NCI-H2171 treated with DMSO at 0.1 percent for 48 hours (cell line): ENCODE results near the gene QARS1.

Source experiments
- DNase-seq: peaks from one replicate; lab custom pipeline; 2025; lab: John Stamatoyannopoulos, UW

QARS1 gene

DNA sequence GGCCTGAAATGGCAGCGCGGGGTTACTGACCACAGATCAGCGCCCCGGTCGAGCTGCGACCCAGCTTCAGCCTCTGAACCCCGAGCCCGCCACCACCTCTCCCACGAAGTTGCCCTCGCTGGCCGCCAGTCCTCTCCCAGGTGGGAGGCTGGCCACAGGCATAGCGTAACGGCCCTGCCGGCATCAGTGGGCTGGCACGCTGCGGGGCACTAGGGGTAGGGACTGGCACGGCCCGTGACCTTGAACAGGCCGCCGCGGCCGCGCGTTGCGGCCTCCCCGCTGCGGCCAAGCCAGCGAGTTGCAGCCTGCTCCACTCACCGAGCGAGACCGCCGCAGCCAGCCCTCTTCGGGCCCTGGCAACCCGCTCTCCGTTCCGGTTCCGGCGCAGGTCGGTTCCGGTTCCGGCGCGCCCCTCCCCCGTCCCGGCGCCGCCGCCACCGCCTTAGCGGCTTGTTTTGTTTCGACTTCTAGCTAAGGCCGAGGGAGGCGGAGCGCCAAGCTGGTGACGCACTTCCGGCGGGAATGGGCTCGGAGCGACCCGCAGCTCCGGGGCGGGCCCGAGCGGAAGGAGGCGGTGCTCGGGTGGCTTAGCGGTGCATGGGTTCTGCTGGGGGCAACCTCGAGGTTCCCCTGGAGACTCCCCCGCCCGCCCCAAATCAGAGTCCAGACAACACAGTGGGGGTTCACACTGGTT, 16.0 kb upstream of the QARS1 start, which contains the start of gene USP19:
Gene USP19, minus strand, starts transcription at position 386 of the 694 bp plus-strand sequence. CDS start 1,678 bp downstream, outside the sequence.
- DNase-seq = peak; percentile 73

DNA sequence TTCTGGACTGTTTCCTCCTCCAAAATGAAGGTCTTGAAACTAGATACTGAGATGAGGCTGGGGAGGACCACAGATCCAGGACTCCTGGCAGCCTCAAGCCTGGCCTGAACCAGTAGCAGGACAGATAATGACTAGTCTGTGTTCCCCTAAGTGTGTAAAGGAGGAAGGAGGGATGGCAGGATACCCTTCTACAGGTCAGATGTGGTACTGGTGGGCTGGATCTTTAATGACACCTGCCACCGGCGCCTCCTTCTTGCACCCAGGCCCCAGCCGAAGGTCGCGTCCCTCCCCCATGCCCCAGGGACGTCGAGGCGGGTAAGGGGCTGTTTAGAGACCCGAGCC, 15.5 kb upstream of the QARS1 start:
- no peak for DNase-seq

DNA sequence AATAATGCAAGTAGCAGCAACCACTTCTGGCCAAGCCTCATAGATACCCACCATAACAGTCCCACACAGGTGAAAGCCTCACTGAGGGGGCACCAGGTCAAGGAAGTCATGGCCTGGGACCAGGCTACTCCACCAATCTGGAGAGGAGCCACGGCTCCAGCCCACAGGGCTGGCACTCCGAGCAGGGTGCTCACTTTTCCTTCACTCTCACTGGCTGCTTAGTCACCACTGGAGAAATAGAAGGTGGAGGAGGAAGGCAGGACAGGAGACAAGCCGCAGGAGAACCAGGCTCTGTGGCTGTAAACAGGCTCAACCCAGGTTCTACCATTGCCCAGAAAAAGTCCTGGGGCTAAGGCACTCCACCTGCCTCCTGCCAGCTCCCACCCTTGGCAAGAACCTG, 14.9 kb upstream of the QARS1 start:
- no peak for DNase-seq

DNA sequence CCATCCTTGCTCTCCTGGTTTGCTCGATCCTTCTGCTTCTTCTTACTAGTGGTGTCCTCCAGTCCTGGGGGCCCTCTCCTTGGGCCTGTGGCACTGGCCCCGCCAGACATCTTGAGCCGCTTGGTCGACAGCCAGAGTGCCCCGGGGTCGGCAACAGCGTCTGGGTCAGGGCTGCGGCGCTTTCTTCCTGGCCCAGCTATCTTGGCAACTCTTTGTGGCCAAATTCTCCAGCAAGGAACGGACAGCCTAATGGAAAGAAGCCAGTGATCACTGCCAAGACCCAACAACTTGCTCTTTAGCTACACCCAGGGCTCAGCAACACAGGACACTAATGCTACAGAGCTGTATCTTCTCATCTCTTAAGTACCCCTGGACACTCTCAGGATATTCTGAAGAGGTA, 14.5 kb upstream of the QARS1 start:
- no peak for DNase-seq

DNA sequence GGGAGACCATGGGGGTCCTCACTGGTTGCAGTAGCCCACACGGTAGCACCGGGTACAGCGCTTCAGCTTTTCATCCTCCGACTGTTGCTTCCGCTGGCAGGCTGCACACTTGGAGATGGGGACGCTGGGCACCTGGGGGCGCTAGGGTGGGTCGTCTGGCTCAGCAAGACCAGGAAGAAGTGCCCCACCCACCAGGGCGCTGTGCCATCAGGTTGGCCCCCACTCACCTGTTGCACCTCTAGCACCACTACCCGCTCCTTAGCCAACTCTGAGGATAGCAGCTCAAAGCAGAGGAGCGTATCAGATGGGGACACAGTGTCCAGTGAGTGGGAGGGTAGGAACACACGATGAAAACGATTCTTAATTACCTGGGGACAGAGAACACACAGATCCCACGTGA, 7.7 kb upstream of the QARS1 start:
- DNase-seq = no peak

DNA sequence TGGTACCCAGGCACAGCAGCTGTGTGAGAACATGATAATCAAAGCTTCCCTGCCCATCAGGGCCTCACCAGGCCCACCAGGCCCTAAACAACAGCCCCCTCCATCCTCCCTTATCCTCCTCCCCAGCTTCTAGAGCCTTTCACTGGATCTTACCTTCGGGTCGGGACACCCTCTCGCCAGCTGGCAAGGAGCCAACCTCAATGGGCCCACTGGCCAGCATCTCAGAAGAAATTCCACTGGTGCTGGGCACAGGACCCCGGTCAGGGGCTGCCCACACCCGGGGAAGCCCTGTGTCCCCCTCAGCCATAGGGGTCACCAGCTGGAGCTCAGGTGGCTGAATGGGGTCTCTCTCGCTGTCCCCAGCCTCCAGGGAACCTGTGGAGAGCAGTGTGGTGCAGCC, 6.8 kb upstream of the QARS1 start:
- DNase-seq = no peak

DNA sequence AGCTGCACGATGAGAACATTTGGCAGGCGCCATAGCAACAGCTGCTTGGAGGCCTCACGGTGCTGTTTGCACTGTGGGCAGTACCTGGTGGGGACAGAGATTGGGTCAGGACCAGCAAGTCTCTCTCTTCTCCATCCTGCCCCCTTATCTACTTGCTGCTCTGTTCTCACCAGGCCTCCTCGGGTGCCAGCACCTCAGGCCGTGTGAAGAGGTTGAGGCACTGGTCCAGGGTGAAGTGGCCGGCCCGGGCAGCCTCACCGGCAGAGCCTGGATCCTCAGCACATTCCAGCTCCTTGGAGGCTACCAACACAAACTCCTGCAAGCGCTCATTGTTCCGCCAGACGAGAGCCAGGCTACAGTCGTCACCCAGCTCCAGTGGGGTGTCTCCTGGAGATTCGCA, 6.2 kb upstream of the QARS1 start:
- DNase-seq = no peak

DNA sequence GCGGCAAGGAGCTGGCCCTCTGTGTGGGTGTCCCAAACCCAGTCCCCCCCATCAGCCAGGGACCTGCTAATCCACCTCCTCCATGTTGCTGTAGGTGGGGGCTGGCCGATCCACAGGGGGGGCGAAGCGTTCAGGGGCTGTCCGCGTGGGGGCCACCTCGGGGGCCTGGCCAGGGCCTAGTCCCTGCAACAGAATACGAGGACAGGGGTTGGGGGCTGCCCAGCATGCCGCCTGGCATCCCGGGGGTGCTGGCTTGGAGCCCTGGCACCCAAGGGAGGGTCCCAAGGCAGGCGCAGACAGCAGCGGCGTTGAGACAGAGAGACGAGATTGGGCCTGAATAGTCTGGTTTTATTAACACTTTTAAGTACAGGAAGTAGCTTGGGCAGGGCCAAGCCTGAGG, 3.8 kb upstream of the QARS1 start:
- DNase-seq = no peak

DNA sequence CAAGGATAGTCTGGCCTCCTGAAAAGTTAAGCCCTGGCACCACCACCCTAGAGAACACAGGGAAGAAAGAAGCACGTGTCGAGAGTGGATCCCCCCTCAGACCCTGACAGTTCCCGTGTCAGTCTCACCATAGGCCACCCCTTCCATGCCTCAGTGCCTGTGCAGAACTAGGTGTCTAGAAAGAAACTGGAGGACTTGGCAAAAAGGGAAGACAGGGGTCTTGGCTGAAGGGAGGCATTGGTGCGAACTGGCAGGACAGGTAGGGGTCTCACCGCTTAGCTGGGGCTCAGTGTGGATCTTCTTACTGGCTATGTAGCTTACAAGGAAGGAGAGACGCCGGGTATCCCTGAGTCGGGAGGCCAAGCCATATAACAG, 518 bp downstream of the QARS1 start:
- no peak for DNase-seq

DNA sequence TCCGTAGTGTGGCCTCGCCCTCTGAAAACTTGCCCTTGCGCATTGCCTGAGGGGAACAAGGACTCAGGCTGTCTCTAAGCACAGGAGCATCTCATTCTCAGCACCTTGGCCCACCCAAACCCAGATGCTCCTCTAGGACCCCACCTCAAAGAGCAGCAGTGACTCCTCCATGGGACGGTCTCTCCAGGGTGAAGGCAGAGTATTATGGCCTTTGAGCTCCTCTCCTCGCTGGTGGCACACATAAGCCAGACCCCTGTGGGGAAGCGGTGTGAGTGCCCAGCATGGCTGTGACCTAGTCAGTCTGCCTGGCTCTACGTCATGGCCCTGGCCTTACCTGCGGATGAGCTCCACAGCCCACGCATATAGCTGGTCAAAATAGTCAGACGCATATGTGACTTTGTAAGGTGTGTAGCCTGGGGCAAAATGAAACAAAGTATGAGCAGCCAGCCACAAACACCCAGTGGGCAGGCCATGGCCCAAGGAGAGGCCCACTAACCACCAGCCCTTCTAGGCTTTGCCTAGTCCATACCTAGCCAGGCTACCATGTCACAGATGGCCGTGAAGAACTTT, 4.4 kb downstream of the QARS1 start:
- no peak for DNase-seq

DNA sequence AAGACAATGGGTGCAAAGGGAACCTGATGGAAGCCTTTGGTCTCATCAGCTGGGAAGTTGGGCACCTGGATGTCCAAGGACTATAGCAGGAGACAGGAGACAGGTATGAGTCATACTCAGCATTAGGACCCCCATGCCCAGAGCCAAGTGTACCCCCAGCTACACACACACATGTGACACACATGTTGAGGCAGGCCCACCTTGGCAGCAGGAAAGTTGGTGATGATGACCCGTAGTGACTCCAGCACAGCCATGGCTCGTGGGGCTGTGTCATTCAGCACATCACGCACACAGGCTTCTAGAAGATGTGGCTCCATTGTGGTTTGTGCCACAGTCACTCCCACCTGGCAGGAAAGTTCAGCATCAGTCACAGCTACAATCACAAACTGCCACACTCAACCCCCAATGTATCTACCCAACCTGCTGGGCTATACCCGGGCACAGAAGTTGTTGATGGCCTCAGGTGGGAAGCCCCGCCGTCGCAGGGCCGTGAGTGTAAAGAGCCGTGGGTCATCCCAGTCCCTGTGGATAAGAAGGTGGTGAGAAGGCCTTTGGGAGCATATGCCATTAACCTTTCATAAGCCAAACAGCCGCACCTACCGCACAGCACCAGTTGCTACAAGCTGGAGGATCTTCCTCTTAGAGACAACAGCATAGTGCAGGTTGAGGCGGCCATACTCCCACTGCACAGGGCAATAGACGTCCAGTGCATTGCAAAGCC, 5.5 kb downstream of the QARS1 start:
- no peak for DNase-seq

DNA sequence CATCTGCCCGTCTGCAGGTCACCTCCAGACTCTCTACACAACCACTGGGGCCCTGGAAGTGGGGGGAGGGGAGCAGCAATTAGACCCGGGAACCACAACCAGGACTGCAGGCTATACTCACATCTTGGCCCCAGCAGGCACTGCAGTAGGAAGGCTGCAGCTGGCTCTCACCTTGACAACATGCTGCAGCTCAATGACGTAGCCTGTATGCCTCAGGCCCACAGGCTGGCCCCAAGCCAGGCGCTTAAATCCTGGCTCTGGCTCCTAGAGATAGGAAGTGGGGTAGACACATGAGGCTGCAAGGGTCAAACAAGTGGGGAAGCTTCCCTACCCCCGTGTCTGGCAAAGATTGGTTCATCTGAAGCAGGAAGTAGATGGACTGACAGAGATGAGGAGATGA, 6.1 kb downstream of the QARS1 start:
- DNase-seq = no peak

DNA sequence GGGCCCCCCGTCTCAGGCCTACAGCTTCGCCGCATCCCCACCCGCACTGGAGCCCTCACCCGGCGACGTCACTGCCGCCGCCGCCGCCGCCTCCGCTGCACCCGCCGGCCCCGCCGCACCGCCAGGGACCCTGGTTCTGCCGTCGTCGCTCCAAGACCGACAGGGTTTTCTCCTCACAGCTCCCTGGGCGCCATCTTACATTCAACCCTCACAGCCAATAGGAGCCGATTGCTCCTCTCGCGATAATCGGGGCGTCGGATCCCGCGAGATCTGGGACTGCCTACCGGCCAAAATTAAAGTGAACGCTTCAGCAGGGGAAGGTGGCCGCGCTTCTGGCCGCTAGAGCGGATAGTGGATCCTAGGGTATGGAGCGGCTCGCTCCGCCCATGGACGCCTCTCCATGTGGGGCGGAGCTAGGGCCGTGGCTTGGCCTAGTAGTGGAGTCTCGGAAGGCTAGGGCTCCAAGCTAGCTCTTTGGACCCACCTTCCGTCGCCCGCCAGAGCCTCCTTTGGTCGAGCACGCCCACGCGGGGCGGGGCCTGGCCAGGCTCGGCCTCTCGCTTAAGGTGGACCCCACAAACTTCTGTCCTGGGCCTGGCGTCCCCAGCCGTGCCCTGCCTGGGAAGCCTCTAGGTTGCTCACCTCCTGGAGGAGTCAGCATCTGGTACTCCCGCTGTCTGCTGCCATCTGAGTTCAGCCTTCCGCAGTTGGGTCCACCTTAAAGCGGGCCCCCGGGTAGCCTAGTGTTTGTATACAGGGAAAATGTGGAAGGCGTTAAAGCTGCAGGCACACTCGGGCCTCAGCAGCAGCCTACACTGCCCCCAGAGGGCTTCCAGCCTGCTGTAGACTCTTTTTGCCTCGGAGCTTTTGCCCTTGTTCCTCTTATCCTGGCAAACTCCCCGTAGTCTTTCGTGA, 10.4 kb downstream of the QARS1 start, which contains the start of gene QRICH1:
Gene QRICH1, minus strand, starts transcription at position 219 of the 915 bp plus-strand sequence. CDS start 17,054 bp downstream, outside the sequence.
- peak; percentile 92 for DNase-seq

DNA sequence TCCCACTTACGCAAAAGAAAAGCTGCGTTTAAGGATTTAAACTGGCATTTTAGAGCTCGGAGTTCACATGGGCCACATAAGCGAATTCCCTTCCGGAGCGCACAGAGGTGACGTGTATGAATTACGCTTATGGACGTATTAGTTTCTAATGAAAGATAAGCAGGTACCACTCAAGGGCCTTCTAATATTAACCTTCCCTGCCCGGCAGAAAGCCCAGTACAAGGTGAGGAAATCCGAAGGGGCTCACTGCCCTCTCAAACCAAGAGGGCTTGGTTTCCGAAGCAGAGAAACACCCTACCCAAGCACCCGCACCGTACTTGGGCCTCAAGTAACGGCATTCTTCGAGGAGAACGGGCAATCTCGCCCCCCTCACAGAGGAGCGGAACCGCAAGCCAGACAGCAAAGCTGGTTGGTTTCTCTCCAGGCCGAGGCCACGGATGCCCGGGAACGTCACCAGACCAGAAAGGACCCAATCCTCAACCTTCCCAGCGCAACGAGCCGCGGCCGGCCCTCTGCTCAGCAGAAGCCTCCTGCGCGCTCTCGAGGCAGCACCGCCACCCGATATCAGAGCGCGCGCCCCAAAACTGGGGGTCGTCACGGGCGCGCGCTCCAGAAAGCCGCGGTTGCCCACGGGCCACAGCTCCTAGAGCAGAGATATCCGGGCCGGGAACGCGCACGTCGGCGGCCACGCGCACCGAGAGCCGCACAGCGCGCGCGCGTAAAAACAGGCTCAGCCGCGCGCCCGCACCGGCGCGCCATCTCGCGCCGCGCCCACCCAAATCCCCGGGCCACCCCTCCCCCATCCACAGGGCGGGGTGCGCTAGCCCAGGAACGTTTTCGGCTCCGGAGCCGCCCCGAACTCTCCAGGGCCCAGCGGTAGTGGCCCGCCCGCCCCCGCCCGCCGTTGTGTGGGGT, 11.4 kb downstream of the QARS1 start:
- DNase-seq = peak; percentile 56

DNA sequence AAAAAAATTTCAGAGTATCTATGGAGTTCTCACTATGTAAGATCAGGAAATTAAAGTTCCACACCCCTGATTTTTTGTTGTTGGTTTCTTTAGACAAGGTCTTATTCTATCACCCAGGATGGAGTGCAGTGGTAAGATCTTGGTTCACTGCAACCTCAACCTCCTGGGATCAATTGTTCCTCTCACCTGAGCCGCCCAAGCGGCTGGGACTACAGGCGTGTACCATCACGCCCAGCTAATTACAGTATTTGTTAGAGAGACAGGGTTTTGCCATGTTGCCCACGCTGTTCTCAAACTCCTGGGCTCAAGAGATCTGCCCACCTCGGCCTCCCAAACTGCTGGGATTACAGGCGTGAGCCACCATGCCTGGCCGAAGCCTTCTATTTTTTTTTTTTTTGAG, 23.1 kb downstream of the QARS1 start:
- peak; percentile 41 for DNase-seq

DNA sequence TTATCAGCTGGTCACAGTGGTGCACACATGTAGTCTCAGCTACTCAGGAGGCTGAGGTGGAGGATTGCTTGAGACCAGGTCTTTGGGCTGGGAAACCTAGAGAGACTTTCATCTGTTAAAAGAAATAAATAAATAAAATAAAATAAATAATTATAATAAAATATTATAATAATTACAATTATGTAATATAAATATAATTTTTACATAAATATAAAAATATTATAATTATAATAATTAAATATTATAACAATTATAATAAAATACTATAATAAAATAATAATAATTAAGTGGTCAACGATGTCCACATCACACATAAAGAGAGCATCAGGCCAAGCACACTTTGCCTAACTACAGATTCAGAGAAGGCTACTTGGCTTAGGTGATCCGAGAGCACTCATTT, 25.3 kb downstream of the QARS1 start:
- no peak for DNase-seq

DNA sequence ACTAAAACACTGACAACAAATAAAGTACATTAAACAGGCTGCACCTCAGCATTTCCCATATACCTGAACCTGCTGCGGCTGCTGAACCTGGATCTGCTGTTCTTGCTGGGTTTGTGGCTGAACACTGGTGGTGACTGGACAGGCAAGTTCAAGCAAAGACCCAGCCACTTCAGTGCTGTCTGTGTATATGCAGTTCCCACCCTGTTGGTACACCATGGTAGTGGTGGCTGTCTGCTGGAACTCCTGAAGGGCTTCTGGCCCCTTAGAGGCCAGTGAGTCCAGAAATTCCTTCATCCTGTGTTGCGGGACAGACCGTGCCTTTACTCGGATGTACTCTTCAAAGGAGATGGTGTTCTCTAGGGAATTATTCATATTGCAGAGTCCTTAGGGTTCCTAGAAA, 27.9 kb downstream of the QARS1 start:
- DNase-seq = no peak

DNA sequence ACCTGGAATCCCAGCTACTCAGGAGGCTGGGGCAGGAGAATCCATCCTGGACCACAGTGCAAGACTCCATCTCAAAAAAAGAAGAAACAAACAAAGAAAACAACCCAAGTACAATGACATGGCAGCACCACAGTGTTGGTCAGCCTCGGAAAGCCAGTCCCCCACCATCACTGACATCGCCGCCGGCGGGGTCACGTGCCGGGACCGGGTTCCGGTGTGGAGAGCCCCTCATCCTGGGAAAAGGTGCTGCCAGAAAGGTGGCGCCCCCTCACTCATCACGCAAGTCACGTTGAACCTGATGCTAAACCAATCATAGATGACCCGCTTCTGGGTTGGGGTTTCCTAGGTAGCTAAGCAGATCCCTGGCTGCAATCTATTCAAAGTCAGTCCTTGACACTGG, 28.4 kb downstream of the QARS1 start:
- DNase-seq = no peak

DNA sequence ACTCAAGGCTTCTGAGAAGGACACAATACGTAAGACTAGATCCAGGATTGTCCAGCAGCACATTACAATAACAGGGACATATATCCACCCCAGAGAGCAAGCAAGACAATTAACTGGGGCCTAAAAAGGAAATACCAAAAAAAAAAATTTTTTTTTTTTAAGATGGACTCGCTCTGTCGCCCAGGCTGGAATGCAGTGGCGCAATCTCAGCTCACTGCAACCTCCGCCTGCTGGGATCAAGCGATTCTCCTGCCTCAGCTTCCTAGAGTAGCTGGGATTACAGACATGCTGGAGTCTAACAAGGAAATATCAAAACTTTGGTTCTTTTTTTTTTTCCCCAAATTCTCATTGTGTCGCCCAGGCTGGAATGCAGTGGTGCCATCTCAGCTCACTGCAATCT, 46.5 kb downstream of the QARS1 start:
- no peak for DNase-seq

DNA sequence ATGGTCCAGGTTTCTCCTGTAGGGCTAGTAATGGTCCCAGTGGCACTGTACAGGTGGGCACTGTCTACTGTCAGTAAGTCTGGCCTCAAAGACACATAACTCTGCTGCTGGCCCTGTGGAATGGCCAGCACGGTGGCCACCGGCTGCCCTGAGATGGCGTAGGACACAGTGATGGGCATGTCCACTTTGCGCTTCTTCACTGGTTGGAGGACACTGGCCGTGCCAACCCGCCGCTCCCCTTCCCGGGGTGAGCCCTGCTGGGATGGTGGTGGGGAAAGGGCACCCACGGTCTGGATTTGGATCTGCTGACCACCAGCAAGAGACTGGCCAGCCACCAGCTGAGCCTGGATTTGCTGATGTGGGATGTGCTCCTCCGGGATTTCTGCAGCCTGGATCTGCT, 47.3 kb downstream of the QARS1 start:
- no peak for DNase-seq

DNA sequence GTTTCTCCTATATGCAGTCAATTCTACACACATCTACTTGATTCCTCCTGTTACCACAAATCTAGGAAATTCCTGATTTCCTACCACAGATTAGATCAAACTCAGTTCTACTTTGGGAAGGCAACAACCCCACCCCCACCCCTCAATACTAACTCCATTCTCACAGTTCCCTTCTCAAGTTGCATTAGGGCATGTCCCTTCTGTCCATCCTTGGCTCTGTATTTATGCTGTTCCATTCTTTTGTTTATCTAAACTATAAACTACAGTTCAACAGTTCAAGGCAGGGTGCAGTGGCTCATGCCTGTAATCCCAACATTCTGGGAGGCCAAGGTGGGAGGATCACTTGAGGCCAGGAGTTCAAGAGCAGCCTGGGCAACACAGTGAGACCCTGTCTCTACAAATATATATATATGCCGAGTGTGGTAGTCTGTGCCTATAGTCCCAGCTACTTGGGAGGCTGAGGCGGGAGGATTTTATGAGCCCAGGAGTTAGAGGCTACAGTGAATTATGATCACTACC, 50.2 kb downstream of the QARS1 start:
- DNase-seq = no peak
